Stomach (tissue), 9 donors: ENCODE results near the gene SPNS1. TPM values are rescaled to one million over a fixed set of nuclear protein-coding genes. Genes with fewer than 3 reads are reported as not detected.
A peak's percentile ranks its signal among the peaks of the same experiment; 100 is the strongest.
"Not testable (repeated sequence)": the region's sequence is repeated elsewhere in the genome, so short reads cannot be mapped to it uniquely, and the experiment has no call there.

Source experiments
- DNase-seq, 2 donors: peaks; one replicate each; pipeline versions ENCODE4 v3.0.0 to v3.0.0-alpha.2; 2013 to 2019
- H3K27ac ChIP-seq, 5 donors: fragments of 200-600 bp in 4 of 5; sonication (generic) in 4 of 5; one replicate each; pipeline ENCODE4 v1.5.1; 2013 to 2019; ENCODE audit warnings: mild to moderate bottlenecking in 1 of 5, moderate library complexity in 1 of 5
- H3K27me3 ChIP-seq, 3 donors: fragments of 200-600 bp; sonication (generic); one replicate each; pipeline ENCODE4 v1.5.1; 2017 to 2019; ENCODE audit warnings: mixed run types in 1 of 3
- H3K36me3 ChIP-seq, 4 donors: fragments of 200-600 bp; sonication (generic); 1 replicate in 3 of 4; 2 replicates in 1 of 4; pipeline ENCODE4 v1.5.1; 2016 to 2019
- H3K4me1 ChIP-seq, 4 donors: fragments of 200-600 bp; sonication (generic); one replicate each; pipeline ENCODE4 v1.5.1; 2016 to 2019
- H3K4me3 ChIP-seq, 4 donors: fragments of 200-600 bp; sonication (generic) in 3 of 4; one replicate each; pipeline ENCODE4 v1.5.1; 2016 to 2019; ENCODE audit warnings: mild to moderate bottlenecking in 1 of 4
- H3K9me3 ChIP-seq, 4 donors: fragments of 200-600 bp; sonication (generic); one replicate each; pipeline ENCODE4 v1.5.1; 2016 to 2019
- EP300 ChIP-seq: sonication (generic); formaldehyde crosslinking; IDR thresholded peaks from one replicate; pipeline ENCODE4 v1.6.1; 2017; ENCODE audit warnings: antibody characterized with exemption
- POLR2A ChIP-seq, 4 donors: fragments of 450-650 bp; IDR thresholded peaks; one replicate each; pipeline ENCODE4 v1.6.1; 2016; ENCODE audit warnings: antibody characterized with exemption in 4 of 4, control low read depth in 2 of 4, mild to moderate bottlenecking in 1 of 4, moderate library complexity in 1 of 4
- POLR2AphosphoS5 ChIP-seq, 3 donors: sonication (generic); formaldehyde crosslinking; IDR thresholded peaks; one replicate each; pipeline ENCODE4 v1.6.1; 2016; ENCODE audit warnings: antibody characterized with exemption in 3 of 3
- WGBS, 5 donors: extraction: QIAGEN DNeasy Blood & Tissue Kit in 3 of 5; methylation state at CpG; one replicate each; pipeline versions ENCODE4 v1.1.5 to v1.1.7; 2013 to 2018; 5-methylcytosine and 5-hydroxymethylcytosine counted together
- intact Hi-C: fragments of 100-400 bp; cut with DNase I; formaldehyde crosslinking; loops from one replicate; pipeline ENCODE4 v1.15.1; 2023; ENCODE audit warnings: low total_unique reads
- polyA plus RNA-seq, 3 donors: library from polyadenylated mRNA; stranded (reverse); fragments of 200-250 nt; gene quantifications; one replicate each; pipeline ENCODE4 v1.2.3, GENCODE V29; 2013
- total RNA-seq, 5 donors: library from RNA; depleted of rRNA; stranded (reverse); fragments of >200 nt; gene quantifications; one replicate each; pipeline versions ENCODE4 v1.1.0 to v1.2.3, GENCODE V29; 2014 to 2016
- TF ChIP-seq, protein P1 (sequence below), 7 experiments: fragments of 450-650 bp in 4 of 7; fragments of 200-600 bp in 3 of 7; sonication (generic) in 3 of 7; IDR thresholded peaks; one replicate each; pipeline ENCODE4 v1.5.1; 2016 to 2019; ENCODE audit warnings: antibody characterized with exemption in 7 of 7, control low read depth in 2 of 7, mild to moderate bottlenecking in 1 of 7
- donor health status: healthy with polysubstance abuse.
- donor health status: Bipolar disorder and iron deficiency.
- donor health status: healthy.

Gene SPNS1
- total and polyA plus RNA-seq, 8 donors, result 6.1 to 48.3 (median 20.3) TPM

DNA sequence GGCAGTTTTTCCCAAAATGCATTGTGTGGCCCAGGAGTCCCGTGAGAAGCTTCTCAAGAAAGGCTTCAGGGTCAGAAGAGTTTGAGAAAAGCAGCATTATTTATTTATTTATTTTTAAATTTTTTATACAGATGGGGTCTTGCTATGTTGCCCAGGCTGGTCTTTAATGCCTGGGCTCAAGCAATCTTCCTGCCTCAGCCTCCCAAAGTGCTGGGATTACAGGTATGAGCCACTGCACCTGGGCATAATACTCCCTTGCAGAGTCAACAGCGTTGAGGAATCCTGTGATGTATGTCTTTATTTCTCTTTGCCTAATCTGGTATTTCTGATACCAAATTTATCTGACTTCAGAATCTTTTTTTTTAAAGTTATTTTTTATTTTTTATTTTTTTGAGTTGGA lies 25.4 kb downstream of the SPNS1 start:
- no peaks in the 10 kb centered on the region for H3K36me3 ChIP-seq
- intact Hi-C loops, result no loop called here

DNA sequence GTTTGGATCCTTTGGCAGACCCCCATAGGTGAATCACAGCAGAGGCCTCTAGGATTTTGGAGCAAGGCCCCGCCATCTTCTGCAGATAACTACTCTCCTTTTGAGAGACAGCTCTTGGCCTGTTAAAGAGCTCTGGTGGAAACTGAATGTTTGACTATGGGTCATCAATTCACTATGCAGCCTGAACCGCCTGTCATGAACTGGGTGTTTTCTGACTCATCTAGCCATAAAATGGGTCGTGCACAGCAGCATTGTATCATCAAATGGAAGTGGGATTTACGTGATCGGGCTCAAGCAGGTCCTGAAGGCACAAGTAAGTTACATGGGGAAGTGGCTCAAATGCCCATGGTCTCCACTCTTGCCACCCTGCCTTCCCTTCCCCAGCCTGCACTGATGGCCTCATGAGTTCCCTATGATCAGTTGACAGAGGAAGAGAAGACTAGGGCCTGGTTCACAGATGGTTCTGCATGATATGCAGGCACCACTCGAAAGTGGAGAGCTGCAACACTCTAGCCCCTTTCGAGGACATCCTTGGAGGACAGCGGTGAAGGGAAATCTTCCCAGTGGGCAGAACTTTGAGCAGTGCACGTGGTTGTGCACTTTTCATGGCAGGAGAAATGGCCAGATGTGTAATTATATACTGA lies 30.0 kb downstream of the SPNS1 start:
- DNase-seq, intact Hi-C loops, H3K4me1 ChIP-seq, H3K27ac ChIP-seq, H3K36me3 ChIP-seq, H3K4me3 ChIP-seq, H3K27me3 ChIP-seq, H3K9me3 ChIP-seq: not testable (repeated sequence)
- WGBS, 5 donors, result 69 to 79% (median 70%) methylated on average over 9 of the region's 9 CpGs

More for the DNA sequence above, 25.4 kb downstream of the SPNS1 start:
- Histone ChIP-seq H3K9me3 (no peaks in the 10 kb centered on the region), H3K27me3 (no peaks in the 10 kb centered on the region), H3K4me3 (no peak overlapping the region), H3K4me1 (no peaks in the 10 kb centered on the region), H3K27ac (no peak overlapping the region)
- 81 to 86% (median 85%) methylated on average over 2 of the region's 2 CpGs for WGBS, 5 donors
- TF ChIP-seq, protein P1, sequence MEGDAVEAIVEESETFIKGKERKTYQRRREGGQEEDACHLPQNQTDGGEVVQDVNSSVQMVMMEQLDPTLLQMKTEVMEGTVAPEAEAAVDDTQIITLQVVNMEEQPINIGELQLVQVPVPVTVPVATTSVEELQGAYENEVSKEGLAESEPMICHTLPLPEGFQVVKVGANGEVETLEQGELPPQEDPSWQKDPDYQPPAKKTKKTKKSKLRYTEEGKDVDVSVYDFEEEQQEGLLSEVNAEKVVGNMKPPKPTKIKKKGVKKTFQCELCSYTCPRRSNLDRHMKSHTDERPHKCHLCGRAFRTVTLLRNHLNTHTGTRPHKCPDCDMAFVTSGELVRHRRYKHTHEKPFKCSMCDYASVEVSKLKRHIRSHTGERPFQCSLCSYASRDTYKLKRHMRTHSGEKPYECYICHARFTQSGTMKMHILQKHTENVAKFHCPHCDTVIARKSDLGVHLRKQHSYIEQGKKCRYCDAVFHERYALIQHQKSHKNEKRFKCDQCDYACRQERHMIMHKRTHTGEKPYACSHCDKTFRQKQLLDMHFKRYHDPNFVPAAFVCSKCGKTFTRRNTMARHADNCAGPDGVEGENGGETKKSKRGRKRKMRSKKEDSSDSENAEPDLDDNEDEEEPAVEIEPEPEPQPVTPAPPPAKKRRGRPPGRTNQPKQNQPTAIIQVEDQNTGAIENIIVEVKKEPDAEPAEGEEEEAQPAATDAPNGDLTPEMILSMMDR (IDR thresholded peaks at IDR 0.05), result no peak
- no peak for TF ChIP-seq EP300
- TF ChIP-seq POLR2A (IDR thresholded peaks at IDR 0.05), result no peak
- TF ChIP-seq POLR2AphosphoS5 (IDR thresholded peaks at IDR 0.05), result no peak
- DNase-seq, result no peak

DNA sequence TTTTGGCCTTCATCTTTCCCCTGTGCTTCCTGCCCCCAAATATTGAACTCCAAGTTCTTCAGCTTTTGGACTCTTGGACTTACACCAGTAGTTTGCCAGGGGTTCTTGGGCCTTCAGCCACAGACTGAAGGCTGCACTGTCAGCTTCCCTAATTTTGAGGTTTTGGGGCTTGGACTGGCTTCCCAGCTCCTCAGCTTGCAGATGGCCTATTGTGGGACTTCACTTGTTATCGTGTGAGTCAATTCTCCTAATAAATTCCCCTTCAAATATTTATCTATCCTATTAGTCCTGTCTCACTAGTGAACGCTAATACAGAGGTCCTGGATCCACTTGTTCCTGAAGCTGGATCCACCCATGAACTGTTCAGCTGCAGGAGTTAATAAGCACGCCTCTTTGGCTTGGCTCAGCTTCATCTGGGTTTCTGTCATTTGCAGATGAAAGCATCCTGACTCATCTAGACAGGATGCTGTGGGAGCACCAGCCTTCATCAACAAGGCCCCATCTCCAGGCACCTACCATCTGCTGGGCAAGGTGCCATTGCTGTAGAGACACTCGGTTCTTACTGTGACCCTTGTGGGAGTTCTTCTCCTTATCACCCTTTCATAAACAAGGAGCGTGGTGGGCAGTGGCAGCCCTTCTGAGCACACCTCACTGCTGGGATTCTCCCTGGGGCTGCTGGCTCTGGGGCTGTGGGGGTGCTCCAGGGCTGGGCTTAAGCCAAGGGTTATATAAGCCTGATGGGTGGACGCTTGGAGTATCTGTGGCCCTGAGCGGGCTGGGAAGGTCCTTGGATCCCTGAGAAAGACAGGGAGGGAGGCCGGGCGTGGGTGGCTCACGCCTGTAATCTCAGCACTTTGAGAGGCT lies 33.4 kb downstream of the SPNS1 start:
- TF ChIP-seq EP300, result no peak
- no peak for TF ChIP-seq POLR2AphosphoS5 (IDR thresholded peaks at IDR 0.05)
- TF ChIP-seq POLR2A (IDR thresholded peaks at IDR 0.05), result no peak
- TF ChIP-seq, protein P1 (IDR thresholded peaks at IDR 0.05), result no peak
- Histone ChIP-seq H3K4me1 (no peaks in the 10 kb centered on the region), H3K9me3 (no peaks in the 10 kb centered on the region), H3K27ac (no peak overlapping the region), H3K4me3 (no peak overlapping the region), H3K36me3 (no peaks in the 10 kb centered on the region), H3K27me3 (no peaks in the 10 kb centered on the region)
- DNase-seq, result peak in 1 of 2 donors; percentile 31
- intact Hi-C loops, result no loop called here
- WGBS, 5 donors, result 58 to 70% (median 64%) methylated on average over 9 to 10 of the region's 10 CpGs

DNA sequence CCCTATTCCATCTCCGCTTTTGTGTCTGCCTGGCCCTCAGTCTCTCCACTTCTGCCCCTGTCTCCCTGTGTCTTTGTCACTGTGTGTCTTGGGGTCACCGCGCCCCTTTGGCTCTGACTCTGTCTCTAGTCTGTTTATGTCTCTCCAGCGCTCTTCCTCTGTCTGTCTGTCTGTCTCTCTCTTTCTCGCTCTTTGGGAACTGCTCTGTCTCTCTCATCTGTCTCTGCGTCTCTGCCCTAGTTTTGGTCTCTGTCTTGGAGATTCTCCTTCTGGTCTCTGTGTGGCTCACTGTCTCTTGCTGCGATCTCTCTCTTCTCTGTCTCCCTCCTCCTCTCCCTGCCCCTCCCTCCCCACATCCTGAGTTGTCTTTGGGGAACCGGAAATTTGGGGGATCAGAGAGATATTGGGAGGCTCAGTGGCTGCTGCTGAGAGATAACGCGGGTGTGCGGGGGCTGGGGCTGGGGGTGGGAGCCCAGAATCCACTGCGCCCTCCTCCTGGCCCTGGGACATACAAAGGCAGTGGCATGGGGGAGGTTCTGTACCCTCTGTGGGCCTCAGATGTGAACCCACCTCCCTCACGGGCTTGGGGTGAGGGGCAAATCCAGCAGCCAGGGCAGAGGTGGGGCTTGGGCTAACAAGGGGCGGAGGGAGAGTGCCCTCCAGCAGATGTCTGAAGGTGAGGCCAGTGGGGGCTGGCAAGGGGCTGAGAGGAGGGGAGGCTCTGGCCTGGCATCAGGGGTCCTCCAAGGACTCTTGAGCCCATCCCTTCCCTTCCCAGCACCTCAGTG lies 34.7 kb downstream of the SPNS1 start:
- no peak for TF ChIP-seq POLR2AphosphoS5 (IDR thresholded peaks at IDR 0.05)
- TF ChIP-seq, protein P1 (IDR thresholded peaks at IDR 0.05), result no peak
- TF ChIP-seq POLR2A (IDR thresholded peaks at IDR 0.05), result no peak
- TF ChIP-seq EP300, result no peak
- H3K27me3 ChIP-seq, result no peaks in the 10 kb centered on the region
- no peaks in the 10 kb centered on the region for H3K36me3 ChIP-seq
- H3K4me1 ChIP-seq, result no peaks in the 10 kb centered on the region
- H3K9me3 ChIP-seq, result no peaks in the 10 kb centered on the region
- intact Hi-C loops, result no loop called here
- H3K4me3 ChIP-seq, result no peak overlapping the region
- WGBS, 5 donors, result 46 to 69% (median 64%) methylated on average over 12 to 14 of the region's 14 CpGs
- peak overlapping the region in 1 of 5 donors; percentile 6 for H3K27ac ChIP-seq
- no peak for DNase-seq
